SK-N-SH (cell line): Measurements from ENCODE around the gene ABCF3. TPM values are rescaled to one million over a fixed set of nuclear protein-coding genes. Genes with fewer than 3 reads are reported as not detected.
A peak's percentile ranks its signal among the peaks of the same experiment; 100 is the strongest.

Experiments
- CTCF ChIA-PET: fragments of 300-600, 350-600 bp; formaldehyde crosslinking; extraction: SDS; loops from one replicate; lab custom pipeline; 2021; lab: Yijun Ruan, JAX
- POLR2A ChIA-PET: fragments of 350-600 bp; sonication (Branson Sonifier 250); formaldehyde crosslinking; extraction: SDS; loops from one replicate; lab custom pipeline; 2020; ENCODE audit warnings: antibody characterized with exemption, inconsistent platforms; lab: Yijun Ruan, JAX
- DNase-seq: peaks from one replicate; pipeline ENCODE4 v3.0.0; 2012
- H2AFZ ChIP-seq: fragments of 200-600 bp; sonication (generic); 2 replicates; pipeline ENCODE4 v1.8.1; 2016; ENCODE audit warnings: antibody characterized with exemption, mild to moderate bottlenecking, low read depth
- H3F3A ChIP-seq: fragments of 200-600 bp; sonication (generic); replicated peaks from 2 replicates; pipeline ENCODE3; 2016; ENCODE audit warnings: antibody characterized with exemption, mild to moderate bottlenecking; ENCODE audit not compliant: insufficient read depth
- H3K27ac ChIP-seq, 2 experiments: fragments of 200-500 bp in 1 of 2; fragments of 200-600 bp in 1 of 2; sonication (Bioruptor generic) in 1 of 2; sonication (generic), shearing (Covaris generic) in 1 of 2; 2 replicates each; pipeline versions ENCODE4 v1.5.1 to v1.6.1; 2014 to 2016; ENCODE audit warnings: low read depth in 2 of 2, inconsistent platforms in 1 of 2, low read length in 1 of 2, mild to moderate bottlenecking in 1 of 2, mixed read lengths in 1 of 2
- H3K27me3 ChIP-seq: fragments of 200-600 bp; sonication (generic), shearing (Covaris generic); 2 replicates; pipeline ENCODE4 v1.6.1; 2016; ENCODE audit warnings: mixed run types; ENCODE audit not compliant: insufficient read depth
- H3K36me3 ChIP-seq, 2 experiments: fragments of 200-500 bp in 1 of 2; fragments of 200-600 bp in 1 of 2; sonication (Bioruptor generic) in 1 of 2; sonication (generic) in 1 of 2; replicated peaks in 1 of 2; 2 replicates each; pipeline versions ENCODE3 to v1.5.1; 2014 to 2016; ENCODE audit warnings: low read length in 1 of 2, mild to moderate bottlenecking in 1 of 2; ENCODE audit not compliant: insufficient read depth in 2 of 2, control insufficient read depth in 1 of 2
- H3K4me1 ChIP-seq, 2 experiments: fragments of 200-500 bp in 1 of 2; fragments of 200-600 bp in 1 of 2; sonication (Bioruptor generic) in 1 of 2; sonication (generic), shearing (Covaris generic) in 1 of 2; 2 replicates each; pipeline versions ENCODE4 v1.5.1 to v1.6.1; 2014 to 2016; ENCODE audit warnings: low read depth in 1 of 2, low read length in 1 of 2, mixed run types in 1 of 2; ENCODE audit not compliant: insufficient read depth in 2 of 2, control insufficient read depth in 1 of 2
- H3K4me2 ChIP-seq: fragments of 200-600 bp; sonication (generic), shearing (Covaris generic); 2 replicates; pipeline ENCODE4 v1.6.1; 2017; ENCODE audit warnings: mixed run types
- H3K4me3 ChIP-seq, 2 experiments: fragments of 200-500 bp in 1 of 2; fragments of 200-600 bp in 1 of 2; sonication (Bioruptor generic) in 1 of 2; sonication (generic), shearing (Covaris generic) in 1 of 2; 2 replicates each; pipeline versions ENCODE4 v1.5.1 to v1.8.1; 2014 to 2016; ENCODE audit warnings: low read depth in 2 of 2, inconsistent platforms in 1 of 2, low read length in 1 of 2, mild to moderate bottlenecking in 1 of 2, mixed read lengths in 1 of 2, moderate library complexity in 1 of 2
- H3K79me2 ChIP-seq: fragments of 200-600 bp; sonication (generic); 2 replicates; pipeline ENCODE4 v1.8.1; 2017; ENCODE audit warnings: mild to moderate bottlenecking; ENCODE audit not compliant: insufficient read depth
- H3K9ac ChIP-seq: fragments of 200-600 bp; sonication (generic); 2 replicates; pipeline ENCODE4 v1.6.1; 2017; ENCODE audit warnings: mixed run types
- H3K9me2 ChIP-seq: fragments of 200-600 bp; sonication (generic); 2 replicates; pipeline ENCODE4 v1.6.1; 2017; ENCODE audit warnings: mixed run types
- H3K9me3 ChIP-seq: fragments of 200-600 bp; sonication (generic); 2 replicates; pipeline ENCODE4 v1.6.1; 2017; ENCODE audit warnings: mixed run types, mild to moderate bottlenecking, moderate library complexity
- H4K20me1 ChIP-seq: fragments of 200-600 bp; sonication (generic); 2 replicates; pipeline ENCODE4 v1.6.1; 2017; ENCODE audit warnings: mild to moderate bottlenecking, mixed run types; ENCODE audit not compliant: insufficient read depth
- MXI1 ChIP-seq: IDR thresholded peaks from 2 replicates; pipeline ENCODE4 v1.6.1; 2012; ENCODE audit warnings: mild to moderate bottlenecking, low read depth, low read length, improper control_type of control experiment
- NRF1 ChIP-seq: IDR thresholded peaks from 2 replicates; pipeline ENCODE4 v1.6.1; 2012; ENCODE audit warnings: low read depth, mild to moderate bottlenecking, low read length
- PBX3 ChIP-seq: IDR thresholded peaks from 2 replicates; pipeline ENCODE4; 2012
- POLR2AphosphoS5 ChIP-seq: IDR thresholded peaks from 2 replicates; pipeline ENCODE4 v1.6.1; 2012; ENCODE audit warnings: low read depth, low read length
- RAD21 ChIP-seq: IDR thresholded peaks from 2 replicates; pipeline ENCODE4 v1.6.1; 2012; ENCODE audit warnings: mild to moderate bottlenecking, low read length
- RCOR1 ChIP-seq: fragments of 150-350 bp; IDR thresholded peaks from 2 replicates; pipeline ENCODE4 v1.6.1; 2017; ENCODE audit warnings: antibody characterized with exemption, low read length
- SMC3 ChIP-seq: IDR thresholded peaks from 2 replicates; pipeline ENCODE4 v1.6.1; 2012; ENCODE audit warnings: low read depth, low read length, improper control_type of control experiment
- TCF12 ChIP-seq: IDR thresholded peaks from 2 replicates; pipeline ENCODE4 v1.4.0; 2012
- TEAD4 ChIP-seq: IDR thresholded peaks from 2 replicates; pipeline ENCODE4 v1.4.0; 2012; ENCODE audit warnings: mild to moderate bottlenecking, borderline replicate concordance; ENCODE audit not compliant: insufficient read depth
- USF1 ChIP-seq: IDR thresholded peaks from 2 replicates; pipeline ENCODE4 v1.4.0; 2012; ENCODE audit warnings: low read depth, borderline replicate concordance
- USF2 ChIP-seq: fragments of 150-350 bp; IDR thresholded peaks from 2 replicates; pipeline ENCODE4 v1.6.1; 2017; ENCODE audit warnings: antibody characterized with exemption, low read length, low read depth, borderline replicate concordance
- YY1 ChIP-seq: IDR thresholded peaks from 2 replicates; pipeline ENCODE4 v1.4.0; 2012; ENCODE audit warnings: low read depth, mild to moderate bottlenecking
- ZBTB33 ChIP-seq: IDR thresholded peaks from 2 replicates; pipeline ENCODE4 v1.4.0; 2012; ENCODE audit warnings: low read depth, borderline replicate concordance
- WGBS: methylation state at CpG from one replicate; pipeline ENCODE4 v1.1.6; 2017; ENCODE audit warnings: low lambda C conversion rate; 5-methylcytosine and 5-hydroxymethylcytosine counted together
- polyA plus RNA-seq, 3 experiments: library from polyadenylated mRNA; depleted of rRNA; stranded (reverse); fragments of >200 nt; gene quantifications; 2 replicates each; pipeline ENCODE4 v1.2.3, GENCODE V29; 2012
- TF ChIP-seq, protein P1 (sequence below): IDR thresholded peaks from 2 replicates; pipeline ENCODE4 v1.6.1; 2012; ENCODE audit warnings: mild to moderate bottlenecking, low read depth, low read length, moderate library complexity
- TF ChIP-seq, protein P2 (sequence below): IDR thresholded peaks from 2 replicates; pipeline ENCODE4 v1.4.0; 2012; ENCODE audit warnings: low read depth

Gene ABCF3
- polyA plus RNA-seq, 1 of the 3 experiments (the other 2 are of a cell fraction): 55.6 TPM

- peaks cover 41% of the 10 kb centered on the region for H3K79me2 ChIP-seq
- ChIA-PET POLR2A (interaction anchor here (0.6 to 1.4 kb wide), 3 partner anchors 10 to 42 kb away, joined by 3 to 6 read pairs (median 6); partner anchors contain the start of gene VWA5B2), CTCF (interaction anchor here (1.0 to 2.1 kb wide), 5 partner anchors 8 to 63 kb away, joined by 3 to 11 read pairs (median 3); partner anchors contain the start of gene EEF1AKMT4)
- 0 out of 2 replicates have a peak, but pooled peaks cover 19% of the 10 kb centered on the region for H4K20me1 ChIP-seq
- TF ChIP-seq YY1 (no peak), TCF12 (no peak), RAD21 (no peak), USF2 (no peak), PBX3 (no peak), USF1 (no peak), NRF1 (no peak)
- TF ChIP-seq, protein P1, sequence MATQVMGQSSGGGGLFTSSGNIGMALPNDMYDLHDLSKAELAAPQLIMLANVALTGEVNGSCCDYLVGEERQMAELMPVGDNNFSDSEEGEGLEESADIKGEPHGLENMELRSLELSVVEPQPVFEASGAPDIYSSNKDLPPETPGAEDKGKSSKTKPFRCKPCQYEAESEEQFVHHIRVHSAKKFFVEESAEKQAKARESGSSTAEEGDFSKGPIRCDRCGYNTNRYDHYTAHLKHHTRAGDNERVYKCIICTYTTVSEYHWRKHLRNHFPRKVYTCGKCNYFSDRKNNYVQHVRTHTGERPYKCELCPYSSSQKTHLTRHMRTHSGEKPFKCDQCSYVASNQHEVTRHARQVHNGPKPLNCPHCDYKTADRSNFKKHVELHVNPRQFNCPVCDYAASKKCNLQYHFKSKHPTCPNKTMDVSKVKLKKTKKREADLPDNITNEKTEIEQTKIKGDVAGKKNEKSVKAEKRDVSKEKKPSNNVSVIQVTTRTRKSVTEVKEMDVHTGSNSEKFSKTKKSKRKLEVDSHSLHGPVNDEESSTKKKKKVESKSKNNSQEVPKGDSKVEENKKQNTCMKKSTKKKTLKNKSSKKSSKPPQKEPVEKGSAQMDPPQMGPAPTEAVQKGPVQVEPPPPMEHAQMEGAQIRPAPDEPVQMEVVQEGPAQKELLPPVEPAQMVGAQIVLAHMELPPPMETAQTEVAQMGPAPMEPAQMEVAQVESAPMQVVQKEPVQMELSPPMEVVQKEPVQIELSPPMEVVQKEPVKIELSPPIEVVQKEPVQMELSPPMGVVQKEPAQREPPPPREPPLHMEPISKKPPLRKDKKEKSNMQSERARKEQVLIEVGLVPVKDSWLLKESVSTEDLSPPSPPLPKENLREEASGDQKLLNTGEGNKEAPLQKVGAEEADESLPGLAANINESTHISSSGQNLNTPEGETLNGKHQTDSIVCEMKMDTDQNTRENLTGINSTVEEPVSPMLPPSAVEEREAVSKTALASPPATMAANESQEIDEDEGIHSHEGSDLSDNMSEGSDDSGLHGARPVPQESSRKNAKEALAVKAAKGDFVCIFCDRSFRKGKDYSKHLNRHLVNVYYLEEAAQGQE: no peak
- no peaks in the 10 kb centered on the region for H3K9me2 ChIP-seq
- H2AFZ ChIP-seq: no peak overlapping the region
- 8% methylated on average over 2 of the region's 3 CpGs for WGBS
- no peak for DNase-seq
- H3K4me2 ChIP-seq: peak overlapping the region; percentile 98
- peaks cover 36 to 61% of the 10 kb centered on the region in 2 experiments for H3K36me3 ChIP-seq
- H3K9ac ChIP-seq: peak overlapping the region; percentile 81
- peak overlapping the region in 1 of 2 experiments; percentile 44; a peak in 1 of 4 replicates for H3K27ac ChIP-seq
- H3K4me3 ChIP-seq: peak overlapping the region; percentile 99 to 100
- no peaks in the 10 kb centered on the region for H3K9me3 ChIP-seq
- peaks cover 33% of the 10 kb centered on the region for H3F3A ChIP-seq
- no peaks in the 10 kb centered on the region for H3K27me3 ChIP-seq
- peaks cover 6 to 20% of the 10 kb centered on the region in 2 experiments; a peak in 3 of 4 replicates for H3K4me1 ChIP-seq
Observed at GRCh38 chr3:184186902-184187207, 856 bp downstream of the ABCF3 start.

GRCh38 chr3:184188080-184188479 is 2.1 kb downstream of the ABCF3 start:
- H3F3A ChIP-seq: peaks cover 25% of the 10 kb centered on the region
- 0 out of 2 replicates have a peak, but pooled peaks cover 19% of the 10 kb centered on the region for H4K20me1 ChIP-seq
- DNase-seq: no peak
- no peaks in the 10 kb centered on the region for H3K27me3 ChIP-seq
- H3K9me2 ChIP-seq: no peaks in the 10 kb centered on the region
- peaks cover 6 to 20% of the 10 kb centered on the region in 2 experiments; a peak in 3 of 4 replicates for H3K4me1 ChIP-seq
- H3K9me3 ChIP-seq: no peaks in the 10 kb centered on the region
- no peak overlapping the region for H3K9ac ChIP-seq
- CTCF ChIA-PET: no interaction called here
- H3K4me3 ChIP-seq: no peak overlapping the region
- WGBS: 93% methylated on average over 11 of the region's 17 CpGs
- H3K79me2 ChIP-seq: peaks cover 41% of the 10 kb centered on the region
- no peak overlapping the region for H3K27ac ChIP-seq
- H3K36me3 ChIP-seq: peaks cover 29 to 60% of the 10 kb centered on the region in 2 experiments
- no peak for TF ChIP-seq MXI1
- TF ChIP-seq TEAD4: no peak
- TF ChIP-seq POLR2AphosphoS5: no peak
- TF ChIP-seq USF2: no peak
- TF ChIP-seq SMC3: no peak
- TF ChIP-seq PBX3: no peak
- TF ChIP-seq RAD21: no peak
- TF ChIP-seq, protein P2, sequence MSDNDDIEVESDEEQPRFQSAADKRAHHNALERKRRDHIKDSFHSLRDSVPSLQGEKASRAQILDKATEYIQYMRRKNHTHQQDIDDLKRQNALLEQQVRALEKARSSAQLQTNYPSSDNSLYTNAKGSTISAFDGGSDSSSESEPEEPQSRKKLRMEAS: no peak
- no peak for TF ChIP-seq RCOR1
- no peak for TF ChIP-seq TCF12
- no peak for TF ChIP-seq ZBTB33
- POLR2A ChIA-PET: no interaction called here
- no peak overlapping the region for H3K4me2 ChIP-seq
- H2AFZ ChIP-seq: no peak overlapping the region
